Gastrocnemius medialis (tissue), 4 donors: ENCODE results near the gene OR5AR1.
"Not testable (repeated sequence)": the region's sequence is repeated elsewhere in the genome, so short reads cannot be mapped to it uniquely, and the experiment has no call there.

Experiments used
- CTCF ChIP-seq, 5 experiments: fragments of 450-650 bp in 3 of 5; fragments of 200-600 bp in 2 of 5; sonication (generic) in 2 of 5; IDR thresholded peaks in 4 of 5; conservative IDR thresholded peaks in 1 of 5; 1 replicate in 4 of 5; 2 replicates in 1 of 5; pipeline ENCODE4 v1.5.1; 2016 to 2019; ENCODE audit warnings: antibody characterized with exemption in 5 of 5, mild to moderate bottlenecking in 3 of 5, moderate library complexity in 3 of 5
- POLR2A ChIP-seq, 2 donors: fragments of 450-650 bp; IDR thresholded peaks; one replicate each; pipeline ENCODE4 v1.6.1; 2017; ENCODE audit warnings: antibody characterized with exemption in 2 of 2, mild to moderate bottlenecking in 2 of 2, moderate library complexity in 2 of 2

- TF ChIP-seq POLR2A (IDR thresholded peaks at IDR 0.05); CTCF (IDR thresholded peaks at IDR 0.05 in 4 of 5, conservative IDR thresholded peaks at IDR 0.05 in 1 of 5): not testable (repeated sequence)
Observed at GRCh38 chr11:56691179-56691578, 27.7 kb downstream of the OR5AR1 start.
